22Rv1 (cell line): Measurements from ENCODE around the gene AP1B1.

Source experiments
- ZFX ChIP-seq: fragments of 450-650 bp; IDR thresholded peaks from 2 replicates; pipeline ENCODE4 v1.6.1; 2017; ENCODE audit warnings: antibody characterized with exemption, borderline replicate concordance
- TF ChIP-seq, protein P1 (sequence below): fragments of 450-650 bp; IDR thresholded peaks from 2 replicates; pipeline ENCODE4 v1.5.1; 2017; ENCODE audit warnings: mild to moderate bottlenecking

DNA sequence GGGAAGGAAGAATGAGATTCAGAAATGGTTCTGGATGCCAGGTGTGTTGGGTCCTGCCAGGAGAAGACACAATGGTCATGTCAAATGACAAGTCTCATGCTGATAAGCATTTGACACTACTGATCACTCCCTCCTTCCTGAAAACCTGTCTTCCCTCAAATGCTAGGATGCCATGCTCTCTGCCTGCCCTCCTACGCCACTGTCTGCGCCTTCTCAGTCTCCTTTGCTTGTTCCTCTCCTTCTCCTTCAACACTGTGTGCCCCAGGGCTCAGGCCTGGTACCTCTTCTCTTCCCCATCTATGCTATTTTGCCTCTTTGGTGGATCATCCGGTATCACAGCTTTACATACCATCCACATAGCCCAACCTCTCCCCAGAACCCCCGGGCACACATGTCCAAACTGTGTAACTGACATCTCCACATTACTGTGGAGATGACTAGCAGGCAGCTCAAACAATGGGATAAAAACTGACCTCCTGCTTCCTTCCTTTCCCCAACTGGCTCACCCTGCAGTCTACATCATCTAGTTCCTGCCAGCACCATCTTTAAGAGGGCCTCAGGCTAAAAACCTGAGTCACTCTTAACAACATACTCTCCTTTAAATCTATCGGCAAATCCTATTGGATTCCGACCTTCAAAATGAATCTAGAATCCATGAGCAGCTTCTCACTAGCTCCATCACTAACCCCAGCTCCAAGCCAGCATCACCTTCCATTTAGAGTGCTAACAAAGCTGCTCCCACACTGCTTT is 8.2 kb downstream of the AP1B1 start:
- TF ChIP-seq, protein P1, sequence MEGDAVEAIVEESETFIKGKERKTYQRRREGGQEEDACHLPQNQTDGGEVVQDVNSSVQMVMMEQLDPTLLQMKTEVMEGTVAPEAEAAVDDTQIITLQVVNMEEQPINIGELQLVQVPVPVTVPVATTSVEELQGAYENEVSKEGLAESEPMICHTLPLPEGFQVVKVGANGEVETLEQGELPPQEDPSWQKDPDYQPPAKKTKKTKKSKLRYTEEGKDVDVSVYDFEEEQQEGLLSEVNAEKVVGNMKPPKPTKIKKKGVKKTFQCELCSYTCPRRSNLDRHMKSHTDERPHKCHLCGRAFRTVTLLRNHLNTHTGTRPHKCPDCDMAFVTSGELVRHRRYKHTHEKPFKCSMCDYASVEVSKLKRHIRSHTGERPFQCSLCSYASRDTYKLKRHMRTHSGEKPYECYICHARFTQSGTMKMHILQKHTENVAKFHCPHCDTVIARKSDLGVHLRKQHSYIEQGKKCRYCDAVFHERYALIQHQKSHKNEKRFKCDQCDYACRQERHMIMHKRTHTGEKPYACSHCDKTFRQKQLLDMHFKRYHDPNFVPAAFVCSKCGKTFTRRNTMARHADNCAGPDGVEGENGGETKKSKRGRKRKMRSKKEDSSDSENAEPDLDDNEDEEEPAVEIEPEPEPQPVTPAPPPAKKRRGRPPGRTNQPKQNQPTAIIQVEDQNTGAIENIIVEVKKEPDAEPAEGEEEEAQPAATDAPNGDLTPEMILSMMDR = no peak
- no peak for TF ChIP-seq ZFX
